Forelimb muscle (tissue), 1 donor: ENCODE measurements around the gene SARS1. TPM values are rescaled to one million over a fixed set of nuclear protein-coding genes. Genes with fewer than 3 reads are reported as not detected.

Experiments used
- DNase-seq: peaks from one replicate; pipeline ENCODE4 v3.0.0-alpha.2; 2013; ENCODE audit warnings: low read depth
- polyA plus RNA-seq: library from polyadenylated mRNA; unstranded; fragments of 120-200 nt; gene quantifications from one replicate; pipeline ENCODE4 v1.2.1, GENCODE V29; 2013; ENCODE audit not compliant: insufficient read length

SARS1 gene
- polyA plus RNA-seq, 1 donor: 86.3 TPM

DNA sequence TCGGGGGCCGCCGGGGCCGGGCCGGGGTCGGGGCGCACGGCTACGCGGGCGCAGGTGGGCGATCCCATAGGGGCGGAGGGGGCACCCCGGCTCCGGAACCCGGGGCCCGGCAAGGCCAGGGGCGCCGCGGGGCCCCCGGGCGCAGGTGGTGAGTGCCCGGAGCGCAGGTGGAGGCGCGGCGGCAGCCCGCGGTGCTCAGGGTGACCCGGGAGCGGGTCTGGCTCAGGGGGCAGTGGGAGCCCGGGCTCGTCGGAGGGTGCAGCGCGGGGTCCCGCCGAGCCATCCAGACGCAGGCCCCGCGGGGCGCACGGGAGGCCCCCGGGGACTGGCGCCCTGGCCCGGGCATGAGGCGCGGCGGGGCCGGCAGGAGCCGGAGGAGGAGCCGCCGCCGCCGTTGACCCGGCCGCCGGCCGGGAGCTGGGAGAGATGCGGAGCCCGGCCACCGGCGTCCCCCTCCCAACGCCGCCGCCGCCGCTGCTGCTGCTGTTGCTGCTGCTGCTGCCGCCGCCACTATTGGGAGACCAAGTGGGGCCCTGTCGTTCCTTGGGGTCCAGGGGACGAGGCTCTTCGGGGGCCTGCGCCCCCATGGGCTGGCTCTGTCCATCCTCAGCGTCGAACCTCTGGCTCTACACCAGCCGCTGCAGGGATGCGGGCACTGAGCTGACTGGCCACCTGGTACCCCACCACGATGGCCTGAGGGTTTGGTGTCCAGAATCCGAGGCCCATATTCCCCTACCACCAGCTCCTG lies 36.1 kb downstream of the SARS1 start:
- no peak for DNase-seq

DNA sequence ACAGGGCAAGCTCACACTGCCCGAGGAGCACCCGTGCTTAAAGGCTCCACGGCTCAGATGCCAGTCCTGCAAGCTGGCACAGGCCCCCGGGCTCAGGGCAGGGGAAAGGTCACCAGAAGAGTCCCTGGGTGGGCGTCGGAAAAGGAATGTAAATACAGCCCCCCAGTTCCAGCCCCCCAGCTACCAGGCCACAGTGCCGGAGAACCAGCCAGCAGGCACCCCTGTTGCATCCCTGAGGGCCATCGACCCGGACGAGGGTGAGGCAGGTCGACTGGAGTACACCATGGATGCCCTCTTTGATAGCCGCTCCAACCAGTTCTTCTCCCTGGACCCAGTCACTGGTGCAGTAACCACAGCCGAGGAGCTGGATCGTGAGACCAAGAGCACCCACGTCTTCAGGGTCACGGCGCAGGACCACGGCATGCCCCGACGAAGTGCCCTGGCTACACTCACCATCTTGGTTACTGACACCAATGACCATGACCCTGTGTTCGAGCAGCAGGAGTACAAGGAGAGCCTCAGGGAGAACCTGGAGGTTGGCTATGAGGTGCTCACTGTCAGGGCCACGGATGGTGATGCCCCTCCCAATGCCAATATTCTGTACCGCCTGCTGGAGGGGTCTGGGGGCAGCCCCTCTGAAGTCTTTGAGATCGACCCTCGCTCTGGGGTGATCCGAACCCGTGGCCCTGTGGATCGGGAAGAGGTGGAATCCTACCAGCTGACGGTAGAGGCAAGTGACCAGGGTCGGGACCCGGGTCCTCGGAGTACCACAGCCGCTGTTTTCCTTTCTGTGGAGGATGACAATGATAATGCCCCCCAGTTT lies 36.9 kb downstream of the SARS1 start:
- DNase-seq: no peak

DNA sequence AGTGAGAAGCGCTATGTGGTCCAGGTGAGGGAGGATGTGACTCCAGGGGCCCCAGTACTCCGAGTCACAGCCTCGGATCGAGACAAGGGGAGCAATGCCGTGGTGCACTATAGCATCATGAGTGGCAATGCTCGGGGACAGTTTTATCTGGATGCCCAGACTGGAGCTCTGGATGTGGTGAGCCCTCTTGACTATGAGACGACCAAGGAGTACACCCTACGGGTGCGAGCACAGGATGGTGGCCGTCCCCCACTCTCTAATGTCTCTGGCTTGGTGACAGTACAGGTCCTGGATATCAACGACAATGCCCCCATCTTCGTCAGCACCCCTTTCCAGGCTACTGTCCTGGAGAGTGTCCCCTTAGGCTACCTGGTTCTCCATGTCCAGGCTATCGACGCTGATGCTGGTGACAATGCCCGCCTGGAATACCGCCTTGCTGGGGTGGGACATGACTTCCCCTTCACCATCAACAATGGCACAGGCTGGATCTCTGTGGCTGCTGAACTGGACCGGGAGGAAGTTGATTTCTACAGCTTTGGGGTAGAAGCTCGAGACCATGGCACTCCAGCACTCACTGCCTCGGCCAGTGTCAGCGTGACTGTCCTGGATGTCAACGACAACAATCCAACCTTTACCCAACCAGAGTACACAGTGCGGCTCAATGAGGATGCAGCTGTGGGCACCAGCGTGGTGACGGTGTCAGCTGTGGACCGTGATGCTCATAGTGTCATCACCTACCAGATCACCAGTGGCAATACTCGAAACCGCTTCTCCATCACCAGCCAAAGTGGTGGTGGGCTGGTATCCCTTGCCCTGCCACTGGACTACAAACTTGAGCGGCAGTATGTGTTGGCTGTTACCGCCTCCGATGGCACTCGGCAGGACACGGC lies 37.8 kb downstream of the SARS1 start:
- DNase-seq: no peak

DNA sequence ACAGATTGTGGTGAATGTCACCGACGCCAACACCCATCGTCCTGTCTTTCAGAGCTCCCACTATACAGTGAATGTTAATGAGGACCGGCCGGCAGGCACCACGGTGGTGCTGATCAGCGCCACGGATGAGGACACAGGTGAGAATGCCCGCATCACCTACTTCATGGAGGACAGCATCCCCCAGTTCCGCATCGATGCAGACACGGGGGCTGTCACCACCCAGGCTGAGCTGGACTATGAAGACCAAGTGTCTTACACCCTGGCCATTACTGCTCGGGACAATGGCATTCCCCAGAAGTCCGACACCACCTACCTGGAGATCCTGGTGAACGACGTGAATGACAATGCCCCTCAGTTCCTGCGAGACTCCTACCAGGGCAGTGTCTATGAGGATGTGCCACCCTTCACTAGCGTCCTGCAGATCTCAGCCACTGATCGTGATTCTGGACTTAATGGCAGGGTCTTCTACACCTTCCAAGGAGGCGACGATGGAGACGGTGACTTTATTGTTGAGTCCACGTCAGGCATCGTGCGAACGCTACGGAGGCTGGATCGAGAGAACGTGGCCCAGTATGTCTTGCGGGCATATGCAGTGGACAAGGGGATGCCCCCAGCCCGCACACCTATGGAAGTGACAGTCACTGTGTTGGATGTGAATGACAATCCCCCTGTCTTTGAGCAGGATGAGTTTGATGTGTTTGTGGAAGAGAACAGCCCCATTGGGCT lies 38.6 kb downstream of the SARS1 start:
- no peak for DNase-seq

DNA sequence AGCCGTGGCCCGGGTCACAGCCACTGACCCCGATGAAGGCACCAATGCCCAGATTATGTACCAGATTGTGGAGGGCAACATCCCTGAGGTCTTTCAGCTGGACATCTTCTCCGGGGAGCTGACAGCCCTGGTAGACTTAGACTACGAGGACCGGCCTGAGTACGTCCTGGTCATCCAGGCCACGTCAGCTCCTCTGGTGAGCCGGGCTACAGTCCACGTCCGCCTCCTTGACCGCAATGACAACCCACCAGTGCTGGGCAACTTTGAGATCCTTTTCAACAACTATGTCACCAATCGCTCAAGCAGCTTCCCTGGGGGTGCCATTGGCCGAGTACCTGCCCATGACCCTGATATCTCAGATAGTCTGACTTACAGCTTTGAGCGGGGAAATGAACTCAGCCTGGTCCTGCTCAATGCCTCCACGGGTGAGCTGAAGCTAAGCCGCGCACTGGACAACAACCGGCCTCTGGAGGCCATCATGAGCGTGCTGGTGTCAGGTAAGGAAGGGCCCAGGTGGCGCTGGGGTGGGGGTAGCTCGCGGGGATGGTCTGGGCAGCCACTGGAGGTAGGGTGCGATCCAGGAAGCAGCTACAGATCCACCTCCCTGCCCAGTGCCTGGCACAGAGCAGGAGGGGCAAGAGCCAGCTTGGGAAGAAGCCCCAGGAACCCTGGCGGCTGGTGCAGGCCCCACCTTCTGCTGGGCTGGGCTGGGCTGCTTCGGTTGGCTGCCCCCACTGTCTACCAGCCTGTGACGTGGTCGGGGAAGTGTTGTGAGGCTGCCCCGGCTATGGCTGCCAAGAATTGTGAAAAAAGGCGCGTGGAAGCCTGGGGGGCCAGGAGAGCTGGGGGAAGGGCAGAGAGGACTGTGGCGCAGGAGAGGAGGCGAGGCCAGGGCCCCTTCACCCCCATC lies 39.4 kb downstream of the SARS1 start:
- no peak for DNase-seq

DNA sequence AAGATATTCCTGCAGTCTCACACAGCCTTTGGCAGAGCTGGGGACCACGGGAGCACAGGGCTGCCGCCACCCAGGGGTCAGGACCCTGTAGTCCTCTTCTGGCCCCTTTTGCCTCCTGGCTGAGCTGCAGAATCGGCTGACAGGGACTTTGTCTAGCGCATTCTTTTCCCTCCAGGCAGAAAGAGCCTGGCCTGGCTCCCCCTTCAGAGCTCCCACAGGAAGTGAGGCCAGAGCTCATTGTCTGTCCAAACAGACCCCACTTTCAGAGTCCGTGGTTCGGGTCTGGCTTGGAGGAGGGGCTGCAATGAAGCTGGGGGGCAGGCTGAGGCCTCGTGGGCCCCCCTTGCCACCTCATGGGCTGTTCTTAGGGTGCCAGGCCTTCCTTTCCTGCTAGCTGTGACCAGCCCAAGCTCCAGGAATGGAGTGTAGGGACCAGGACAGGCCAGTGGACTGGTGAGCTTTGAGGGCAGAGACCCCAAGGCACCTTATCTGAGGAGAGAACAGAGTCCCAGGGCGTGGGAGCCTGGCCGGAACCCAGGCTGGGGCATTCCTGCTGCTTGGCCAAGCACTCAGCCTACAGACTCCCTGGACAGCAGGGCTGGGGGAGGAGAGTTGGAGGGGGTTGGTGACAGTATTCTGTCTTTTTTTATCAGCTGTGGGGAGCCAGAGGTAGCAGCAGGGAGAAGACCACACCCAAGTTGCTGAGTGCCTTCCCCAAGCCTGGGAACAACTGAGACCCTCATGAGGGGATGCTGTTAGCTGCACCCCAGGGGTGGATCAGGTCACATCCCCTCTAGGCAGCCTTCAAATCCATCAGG lies 40.3 kb downstream of the SARS1 start:
- no peak for DNase-seq

DNA sequence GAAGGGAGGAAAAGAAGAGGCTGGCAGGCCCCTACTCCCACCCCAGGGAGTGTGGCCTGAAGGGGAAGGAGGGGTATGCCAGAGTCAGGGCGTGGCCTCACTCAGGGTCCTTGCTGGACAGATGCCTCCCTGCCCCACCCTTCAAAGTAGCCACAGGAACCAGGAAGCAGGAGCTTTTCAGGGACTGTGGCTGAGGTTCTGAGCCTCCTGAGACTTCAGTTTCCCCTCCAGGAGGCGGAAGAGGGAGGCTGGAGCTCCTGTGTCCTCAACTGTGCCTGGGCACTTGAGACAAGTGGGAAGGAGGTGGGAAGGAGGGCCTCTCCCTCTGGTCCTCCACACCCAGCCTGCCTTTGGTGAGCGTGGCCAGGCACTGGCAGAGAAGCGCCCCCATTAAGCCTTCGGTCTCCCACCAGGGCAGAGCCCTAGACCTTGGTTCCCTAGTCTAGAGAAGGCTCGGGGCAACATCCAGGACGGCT lies 40.9 kb downstream of the SARS1 start:
- DNase-seq: no peak

DNA sequence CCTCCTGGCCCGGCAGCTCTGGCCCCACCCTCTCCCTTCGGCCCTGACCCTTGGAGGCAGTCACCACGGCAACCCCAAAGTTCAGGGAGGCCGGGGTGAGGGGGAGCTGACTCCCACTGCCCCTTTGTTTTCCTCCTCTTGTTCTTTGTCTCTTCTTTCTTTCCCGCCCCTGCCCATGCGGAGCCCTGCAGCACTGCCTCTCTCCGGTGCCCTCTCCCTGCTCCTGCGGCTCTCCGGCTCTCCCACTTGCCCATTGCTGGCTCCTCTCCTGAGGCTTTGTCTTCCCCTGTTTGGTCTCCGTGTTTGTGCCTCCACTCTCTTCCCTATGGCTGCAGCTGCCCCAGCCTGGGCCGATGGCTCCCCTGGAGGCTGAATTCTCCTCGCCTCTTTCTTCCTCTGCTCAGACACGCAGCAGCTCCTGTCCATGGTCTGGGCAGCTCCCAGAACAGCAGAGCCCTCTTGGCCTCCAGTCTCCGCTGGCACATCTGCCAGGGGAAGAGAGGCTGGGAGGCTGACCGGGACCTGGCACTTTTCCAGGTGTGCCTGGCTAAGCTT lies 41.5 kb downstream of the SARS1 start:
- DNase-seq: no peak

DNA sequence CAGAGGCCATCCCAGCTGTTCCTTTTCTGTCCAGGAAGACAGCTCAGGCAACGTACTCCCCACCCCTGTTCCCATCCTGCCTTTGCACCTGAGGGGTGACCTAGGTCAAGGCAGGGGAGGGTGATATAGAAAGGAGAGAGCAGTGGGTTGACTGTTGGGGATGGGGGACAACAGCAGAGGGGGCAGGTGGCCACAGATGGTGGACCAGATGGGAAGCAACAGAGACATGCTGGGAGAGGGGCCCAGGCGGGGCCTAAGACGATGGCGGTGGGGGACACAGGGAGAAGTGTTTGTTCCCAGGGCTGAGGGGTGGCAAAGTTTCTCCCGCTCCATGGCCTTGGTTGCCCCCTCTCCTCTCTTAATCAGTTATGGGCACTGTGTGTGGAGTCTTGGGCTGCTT lies 42.0 kb downstream of the SARS1 start:
- no peak for DNase-seq

DNA sequence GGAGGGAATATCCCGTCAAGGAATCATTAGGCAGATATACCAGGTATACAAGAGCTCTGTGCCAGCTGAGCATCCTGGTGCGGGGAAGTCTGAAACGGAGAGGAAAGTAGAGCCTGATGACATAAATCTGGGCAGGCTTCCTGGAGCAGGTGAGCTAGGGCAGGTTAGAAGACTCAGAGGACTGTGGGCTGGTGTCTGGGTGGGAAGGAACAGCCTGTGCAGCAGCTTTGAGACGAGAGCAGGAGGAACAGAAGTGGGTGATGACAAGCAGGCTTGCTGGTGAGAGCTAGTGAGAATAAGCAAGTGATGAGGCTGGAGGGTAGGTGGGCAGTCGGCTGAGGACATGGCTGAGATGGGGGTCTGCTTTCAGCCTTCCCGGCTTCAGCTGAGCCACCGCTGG lies 42.4 kb downstream of the SARS1 start:
- DNase-seq: no peak

DNA sequence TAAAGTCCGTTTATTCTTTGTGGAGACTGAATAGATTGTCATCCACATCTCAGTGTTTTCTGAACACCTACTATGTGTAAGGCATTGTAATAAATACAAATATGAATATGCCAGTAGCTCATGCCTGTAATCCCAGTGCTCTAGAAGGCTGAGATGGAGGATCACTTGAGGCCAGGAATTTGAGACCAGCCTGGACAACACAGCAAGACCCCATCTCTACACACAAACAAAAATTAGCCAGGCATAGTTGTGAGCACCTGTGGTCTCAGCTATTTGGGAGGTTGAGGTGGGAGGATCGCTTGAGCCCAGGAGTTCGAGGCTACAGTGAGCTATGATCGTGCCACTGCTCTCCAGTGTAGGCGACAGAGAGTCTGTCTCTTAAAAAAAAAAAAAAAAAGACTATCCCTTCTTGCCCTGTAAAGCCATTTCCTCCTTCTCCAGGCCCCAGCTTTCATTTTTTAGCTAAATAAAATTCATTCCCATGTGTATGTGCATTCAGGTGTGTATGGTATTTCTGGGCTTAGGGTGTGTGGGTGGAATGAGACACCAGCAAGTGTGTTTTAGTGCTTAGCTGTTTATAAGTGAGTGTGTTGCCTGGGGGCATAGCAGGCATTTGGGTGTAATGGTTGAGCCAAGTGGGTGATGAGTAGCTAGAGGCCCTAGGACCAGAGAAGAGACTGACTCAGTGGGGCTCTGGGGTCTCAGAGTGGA lies 43.4 kb downstream of the SARS1 start:
- no peak for DNase-seq

DNA sequence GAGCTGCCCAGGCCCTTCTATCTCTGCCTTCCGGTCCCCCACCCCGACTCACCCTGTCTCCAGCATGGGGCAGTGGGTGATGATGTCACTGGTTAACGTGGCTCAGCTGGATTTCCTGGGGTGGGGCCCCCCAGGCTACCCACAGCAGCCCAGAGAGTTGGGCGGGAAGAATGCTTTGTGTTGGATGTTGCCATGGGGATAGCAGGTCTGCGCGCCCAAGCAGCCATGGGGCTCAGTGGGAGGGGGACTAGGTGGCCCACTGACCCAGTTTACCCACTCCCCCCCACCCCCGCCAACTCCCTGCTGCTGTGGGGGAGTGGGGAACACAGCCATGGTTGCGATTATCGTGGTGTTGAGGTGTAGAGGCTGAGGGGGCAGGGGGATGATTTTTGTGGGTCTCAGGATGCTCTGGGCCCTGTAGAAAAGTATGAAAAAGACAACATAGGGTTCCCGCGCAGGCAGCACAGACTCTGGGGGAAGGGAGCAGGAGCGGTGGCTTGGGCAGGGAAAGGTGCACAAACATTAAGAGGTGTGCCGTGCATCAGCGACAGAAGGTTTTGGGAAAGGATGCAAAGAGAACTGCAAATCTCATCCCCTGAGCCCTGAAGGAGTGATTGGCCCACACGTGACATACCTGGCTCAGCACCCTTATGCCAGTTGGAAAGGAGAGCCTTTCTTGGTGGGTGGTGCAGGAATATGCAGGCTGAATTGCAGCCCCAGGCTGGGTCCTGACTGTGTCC lies 44.1 kb downstream of the SARS1 start:
- DNase-seq: no peak

DNA sequence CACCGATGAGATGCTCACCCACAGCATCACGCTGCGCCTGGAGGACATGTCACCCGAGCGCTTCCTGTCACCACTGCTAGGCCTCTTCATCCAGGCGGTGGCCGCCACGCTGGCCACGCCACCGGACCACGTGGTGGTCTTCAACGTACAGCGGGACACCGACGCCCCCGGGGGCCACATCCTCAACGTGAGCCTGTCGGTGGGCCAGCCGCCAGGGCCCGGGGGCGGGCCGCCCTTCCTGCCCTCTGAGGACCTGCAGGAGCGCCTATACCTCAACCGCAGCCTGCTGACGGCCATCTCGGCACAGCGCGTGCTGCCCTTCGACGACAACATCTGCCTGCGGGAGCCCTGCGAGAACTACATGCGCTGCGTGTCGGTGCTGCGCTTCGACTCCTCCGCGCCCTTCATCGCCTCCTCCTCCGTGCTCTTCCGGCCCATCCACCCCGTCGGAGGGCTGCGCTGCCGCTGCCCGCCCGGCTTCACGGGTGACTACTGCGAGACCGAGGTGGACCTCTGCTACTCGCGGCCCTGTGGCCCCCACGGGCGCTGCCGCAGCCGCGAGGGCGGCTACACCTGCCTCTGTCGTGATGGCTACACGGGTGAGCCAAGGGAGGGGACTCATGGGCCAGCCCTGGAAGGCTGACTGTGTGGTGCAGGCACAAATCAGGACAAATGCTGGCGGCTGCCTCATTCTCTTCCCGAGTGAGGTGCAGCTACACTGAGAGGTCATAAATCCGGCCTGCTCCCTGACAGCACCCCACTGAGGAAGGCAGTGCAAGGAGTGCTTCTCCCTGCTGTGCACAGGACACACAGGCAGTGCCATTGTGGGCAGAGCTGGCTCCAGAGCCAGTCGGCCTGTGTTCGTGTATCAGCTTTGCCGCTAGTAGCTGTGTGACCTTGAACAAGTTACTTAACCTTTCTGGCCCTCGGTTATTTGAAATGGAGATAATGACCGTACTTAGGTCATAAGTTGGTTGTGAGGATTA lies 45.1 kb downstream of the SARS1 start:
- DNase-seq: no peak

DNA sequence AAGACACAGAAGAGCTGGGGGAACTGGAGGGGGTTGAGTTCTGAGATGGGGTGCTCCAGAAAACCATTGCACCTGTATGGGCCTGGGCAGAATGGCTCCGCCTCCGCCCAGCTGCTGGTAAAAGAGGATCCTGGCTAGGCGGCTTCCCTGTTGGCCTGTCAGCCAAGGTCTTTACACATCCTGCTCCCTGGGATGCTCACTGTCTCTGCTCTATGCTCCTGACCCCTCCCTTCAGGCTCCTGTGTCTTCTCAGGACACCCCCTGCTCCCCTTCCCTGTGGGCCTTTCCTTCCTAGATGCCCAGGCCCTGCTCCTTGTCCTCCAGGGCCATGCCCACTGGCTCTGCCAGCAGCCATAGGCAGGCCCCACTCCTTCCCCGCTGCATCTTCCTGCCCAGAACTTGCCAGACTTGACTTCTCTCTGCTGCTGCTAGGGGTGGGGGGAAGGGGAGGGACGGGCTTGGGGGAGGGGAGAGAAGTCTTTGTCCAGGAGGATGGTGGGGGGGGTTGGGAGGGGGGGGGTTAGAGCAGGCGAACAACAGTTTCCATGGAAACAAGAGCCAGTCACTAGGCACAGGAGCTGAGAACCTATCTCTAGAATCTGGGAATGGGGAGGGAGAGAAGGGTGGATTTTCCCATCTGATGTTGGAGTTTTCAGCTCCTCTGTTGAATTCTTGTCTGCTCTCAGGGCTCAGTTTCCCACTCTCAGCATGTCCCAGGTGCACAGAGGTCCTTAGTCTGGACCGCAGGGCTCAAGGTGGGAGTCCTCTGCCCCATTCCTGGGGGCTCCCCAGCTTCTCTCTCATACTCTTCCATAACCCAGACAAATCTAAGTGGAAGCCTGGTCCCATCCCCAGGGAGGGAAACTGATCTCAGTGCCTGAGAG lies 46.2 kb downstream of the SARS1 start:
- no peak for DNase-seq

DNA sequence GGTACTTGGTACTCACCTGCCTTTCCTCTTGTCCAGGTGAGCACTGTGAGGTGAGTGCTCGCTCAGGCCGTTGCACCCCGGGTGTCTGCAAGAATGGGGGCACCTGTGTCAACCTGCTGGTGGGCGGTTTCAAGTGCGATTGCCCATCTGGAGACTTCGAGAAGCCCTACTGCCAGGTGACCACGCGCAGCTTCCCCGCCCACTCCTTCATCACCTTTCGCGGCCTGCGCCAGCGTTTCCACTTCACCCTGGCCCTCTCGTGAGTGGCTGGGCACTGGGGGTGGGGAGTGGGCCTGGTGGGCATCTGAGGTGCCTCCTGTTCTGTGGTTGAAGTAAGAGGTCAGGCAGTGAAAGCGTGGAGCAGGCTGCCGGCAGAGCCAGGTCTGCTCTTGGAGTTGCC lies 47.3 kb downstream of the SARS1 start:
- no peak for DNase-seq
